GM12878 (cell line): ENCODE data around the gene AOPEP. TPM values are rescaled to one million over a fixed set of nuclear protein-coding genes. Genes with fewer than 3 reads are reported as not detected.

Experiments
- ATAC-seq: fragments of 200-7000 bp; cut with Tn5 transposase; 3 replicates; pipeline ENCODE4 v1.9.1; 2020; ENCODE audit warnings: mild to moderate bottlenecking, moderate library complexity
- BruUV-seq: library from RNA; stranded (reverse); fragments of 400-500 nt; replicated peaks from 2 replicates; lab custom pipeline; 2021; lab: Mats Ljungman, UMichigan
- CTCF ChIA-PET: fragments of 300-600 bp; sonication (Branson Sonifier 250); formaldehyde crosslinking; extraction: SDS; loops from one replicate; lab custom pipeline; 2021; ENCODE audit warnings: inconsistent platforms; lab: Yijun Ruan, JAX
- POLR2A ChIA-PET: fragments of 350-600 bp; formaldehyde crosslinking; extraction: SDS; loops from one replicate; lab custom pipeline; 2021; ENCODE audit warnings: inconsistent platforms; lab: Charles Lee
- RAD21 ChIA-PET: fragments of 300-600 bp; sonication (Branson Sonifier 250); formaldehyde crosslinking; loops from one replicate; lab custom pipeline; 2023; ENCODE audit warnings: antibody characterized with exemption; ENCODE audit not compliant: unreplicated experiment; lab: Charles Lee
- SMC1A ChIA-PET: fragments of 300-600 bp; sonication (Branson Sonifier 250); formaldehyde crosslinking; loops from one replicate; lab custom pipeline; 2023; ENCODE audit not compliant: unreplicated experiment, uncharacterized antibody; lab: Charles Lee
- DNase-seq: peaks from one replicate; pipeline ENCODE4 v3.0.0-alpha.2; 2011; ENCODE audit warnings: low read depth, low spot score
- FAIRE-seq: peaks from 3 replicates; lab custom pipeline; 2011; peaks lifted over from hg19 to GRCh38; lab: Jason Lieb, UNC
- H2AFZ ChIP-seq: 2 replicates; pipeline ENCODE4 v1.6.0; 2011; ENCODE audit warnings: low read depth, low read length, control low read depth; ENCODE audit not compliant: control insufficient read depth
- H3K27ac ChIP-seq: 2 replicates; pipeline ENCODE4 v1.5.1; 2011; ENCODE audit warnings: control low read depth; ENCODE audit not compliant: control insufficient read depth, insufficient read depth
- H3K27me3 ChIP-seq, 2 experiments: replicated peaks in 1 of 2; 2 replicates each; pipeline versions ENCODE4 v1.6.0 to v1.6.1; 2011; ENCODE audit warnings: low read length in 1 of 2; ENCODE audit not compliant: control insufficient read depth in 2 of 2, insufficient read depth in 2 of 2
- H3K36me3 ChIP-seq, 2 experiments: 2 replicates each; pipeline ENCODE4 v1.5.1; 2011; ENCODE audit warnings: low read length in 1 of 2; ENCODE audit not compliant: control insufficient read depth in 2 of 2, insufficient read depth in 2 of 2
- H3K4me1 ChIP-seq: 2 replicates; pipeline ENCODE4 v1.6.1; 2011; ENCODE audit warnings: mild to moderate bottlenecking, low read length, moderate library complexity, mixed read lengths; ENCODE audit not compliant: control insufficient read depth, insufficient read depth
- H3K4me2 ChIP-seq: 2 replicates; pipeline ENCODE4 v1.6.0; 2011; ENCODE audit warnings: control low read depth; ENCODE audit not compliant: control insufficient read depth, insufficient read depth
- H3K4me3 ChIP-seq: fragments of 200-600 bp; sonication (generic); 2 replicates; pipeline ENCODE4 v1.5.1; 2016
- H3K79me2 ChIP-seq: 2 replicates; pipeline ENCODE4 v1.6.0; 2011; ENCODE audit warnings: low read length; ENCODE audit not compliant: control insufficient read depth, insufficient read depth
- H3K9ac ChIP-seq: 2 replicates; pipeline ENCODE4 v1.8.0; 2011; ENCODE audit warnings: low read length, control low read depth, mixed read lengths; ENCODE audit not compliant: control insufficient read depth, insufficient read depth
- H3K9me3 ChIP-seq: replicated peaks from 3 replicates; pipeline ENCODE4 v1.5.1; 2011; ENCODE audit warnings: mild to moderate bottlenecking, low read length; ENCODE audit not compliant: control insufficient read depth, insufficient read depth
- H4K20me1 ChIP-seq: 2 replicates; pipeline ENCODE4 v1.6.0; 2011; ENCODE audit not compliant: control insufficient read depth, insufficient read depth
- ATF7 ChIP-seq: fragments of 450-650 bp; IDR thresholded peaks from 2 replicates; pipeline ENCODE4 v1.6.1; 2016; ENCODE audit warnings: low read depth, mild to moderate bottlenecking
- CBX3 ChIP-seq: fragments of 200-600 bp; sonication (generic); IDR thresholded peaks from 2 replicates; pipeline ENCODE4 v1.6.1; 2016; ENCODE audit warnings: low read depth, borderline replicate concordance
- HDGF ChIP-seq: fragments of 450-650 bp; IDR thresholded peaks from 2 replicates; pipeline ENCODE4 v1.6.1; 2016; ENCODE audit warnings: antibody characterized with exemption
- IKZF2 ChIP-seq, 2 experiments: fragments of 450-650 bp; IDR thresholded peaks; 2 replicates each; pipeline ENCODE4 v1.6.1; 2017; ENCODE audit warnings: mild to moderate bottlenecking in 2 of 2, moderate library complexity in 2 of 2
- MXI1 ChIP-seq: fragments of 150-350 bp; IDR thresholded peaks from 2 replicates; pipeline ENCODE4 v1.6.1; 2011; ENCODE audit warnings: low read depth, mild to moderate bottlenecking, inconsistent platforms, low read length, improper control_type of control experiment
- POU2F2 ChIP-seq: IDR thresholded peaks from 3 replicates; pipeline ENCODE4 v1.6.1; 2011; ENCODE audit warnings: low read depth, mild to moderate bottlenecking, low read length, borderline replicate concordance
- TCF7 ChIP-seq: IDR thresholded peaks from 2 replicates; pipeline ENCODE4 v1.6.1; 2014; ENCODE audit warnings: antibody characterized with exemption, borderline replicate concordance
- WGBS: methylation state at CpG from one replicate; pipeline ENCODE4 v1.1.6; 2016; ENCODE audit warnings: low lambda C conversion rate; ENCODE audit not compliant: insufficient replicate concordance, insufficient coverage; ENCODE audit errors: missing lambda C conversion rate; 5-methylcytosine and 5-hydroxymethylcytosine counted together
- in situ Hi-C: fragments of 300-500 bp; cut with MboI; formaldehyde crosslinking; loops from 9 replicates; pipeline ENCODE4 v1.14.3; 2018; ENCODE audit warnings: mixed read lengths
- intact Hi-C: fragments of 100-400 bp; cut with micrococcal nuclease; formaldehyde crosslinking; loops from one replicate; pipeline ENCODE4 v1.14.2; 2022; ENCODE audit not compliant: unreplicated experiment
- polyA plus RNA-seq, 11 experiments: library from polyadenylated mRNA; depleted of rRNA in 4 of 11; unstranded in 6 of 11; stranded (reverse) in 5 of 11; fragments of >200 nt; fragmentation: Nextera tagmentation in 4 of 11; fragmentation: Illumina TruSeq in 1 of 11; extraction: Ambion mirVana in 4 of 11; extraction: Trizol in 1 of 11; gene quantifications; 1 replicate in 1 of 11; 2 replicates in 10 of 11; pipeline versions ENCODE4 v1.2.1 to v1.2.3, GENCODE V29; 2011 to 2016; ENCODE audit warnings: inconsistent platforms in 2 of 11, missing spikeins in 2 of 11, low read depth in 1 of 11
- total RNA-seq, 4 experiments: library from RNA; depleted of rRNA in 3 of 4; stranded (reverse); fragments of >200 nt in 3 of 4; fragmentation: Illumina TruSeq in 1 of 4; extraction: Trizol in 1 of 4; gene quantifications; 2 replicates each; pipeline versions ENCODE4 v1.2.1 to v1.2.3, GENCODE V29; 2013 to 2021
- TF ChIP-seq, protein P1 (sequence below): IDR thresholded peaks from 2 replicates; pipeline ENCODE4 v1.6.1; 2012; ENCODE audit warnings: low read depth, low read length, improper control_type of control experiment
- TF ChIP-seq, protein P2 (sequence below): fragments of 450-650 bp; formaldehyde crosslinking; IDR thresholded peaks from 2 replicates; pipeline ENCODE4 v1.4.0; 2022; ENCODE audit warnings: mild to moderate bottlenecking, moderate library complexity
- TF ChIP-seq, protein P3 (sequence below): fragments of 450-650 bp; conservative IDR thresholded peaks from 2 replicates; pipeline ENCODE4 v1.6.1; 2017; ENCODE audit warnings: mild to moderate bottlenecking, moderate library complexity
- TF ChIP-seq, protein P4 (sequence below): IDR thresholded peaks from 2 replicates; pipeline ENCODE4 v1.6.1; 2012; ENCODE audit warnings: improper control_type of control experiment, low read depth, low read length; ENCODE audit not compliant: insufficient replicate concordance

The AOPEP gene
- total and polyA plus RNA-seq, 10 of the 15 experiments (the other 5 are each of a cell fraction or from before 2014, with no cell fraction given) = 2.3 to 16.9 (median 10.1) TPM

DNA sequence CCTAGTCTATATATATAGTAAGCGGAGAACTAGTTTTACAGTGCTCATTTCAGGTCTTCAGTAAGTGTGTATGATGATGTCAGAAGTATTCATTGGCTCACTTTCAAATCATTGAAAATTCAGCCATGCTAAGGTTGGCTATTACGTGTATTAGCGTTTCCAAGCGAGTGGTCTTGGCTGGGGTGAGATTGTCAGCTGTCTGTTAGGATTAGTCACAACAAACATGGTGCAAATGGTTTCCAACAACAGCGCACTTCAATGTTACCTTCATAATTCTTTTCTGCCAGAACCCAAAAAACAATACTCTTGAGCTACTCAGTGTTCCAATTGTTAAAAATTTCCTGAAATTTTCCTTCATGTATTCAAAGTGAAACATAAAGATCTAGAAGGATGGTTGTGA, 283.0 kb downstream of the AOPEP start (continued):
- TF ChIP-seq MXI1 = no peak
- TF ChIP-seq, all 136 proteins: peak for 0

DNA sequence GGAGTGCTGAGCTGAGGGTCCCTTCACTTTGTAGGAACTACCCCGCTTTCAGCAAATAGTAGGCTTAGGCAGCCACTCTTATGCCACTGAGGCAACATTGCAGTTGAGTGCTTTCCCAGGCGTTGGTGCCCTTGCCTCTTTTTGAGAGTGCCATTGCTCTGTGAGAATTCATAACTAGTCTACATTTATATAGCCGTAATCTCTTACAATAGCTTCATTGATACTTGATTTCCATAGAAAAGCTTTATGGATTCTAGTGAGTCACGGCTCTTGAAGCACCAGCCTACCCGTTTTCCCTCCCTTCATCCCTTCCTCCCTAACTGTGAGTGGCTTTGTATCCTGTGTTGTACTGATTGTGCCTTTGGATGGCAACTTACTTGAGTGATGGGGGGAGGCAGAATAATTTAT, 283.9 kb downstream of the AOPEP start:
- FAIRE-seq = no peak
- TF ChIP-seq HDGF (no peak), CBX3 (no peak), TCF7 (no peak), IKZF2 (IDR thresholded peaks at IDR 0.05) (no peak), POU2F2 (no peak), ATF7 (no peak)
- TF ChIP-seq, protein P1, sequence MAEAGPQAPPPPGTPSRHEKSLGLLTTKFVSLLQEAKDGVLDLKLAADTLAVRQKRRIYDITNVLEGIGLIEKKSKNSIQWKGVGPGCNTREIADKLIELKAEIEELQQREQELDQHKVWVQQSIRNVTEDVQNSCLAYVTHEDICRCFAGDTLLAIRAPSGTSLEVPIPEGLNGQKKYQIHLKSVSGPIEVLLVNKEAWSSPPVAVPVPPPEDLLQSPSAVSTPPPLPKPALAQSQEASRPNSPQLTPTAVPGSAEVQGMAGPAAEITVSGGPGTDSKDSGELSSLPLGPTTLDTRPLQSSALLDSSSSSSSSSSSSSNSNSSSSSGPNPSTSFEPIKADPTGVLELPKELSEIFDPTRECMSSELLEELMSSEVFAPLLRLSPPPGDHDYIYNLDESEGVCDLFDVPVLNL = no peak
- TF ChIP-seq, protein P2, sequence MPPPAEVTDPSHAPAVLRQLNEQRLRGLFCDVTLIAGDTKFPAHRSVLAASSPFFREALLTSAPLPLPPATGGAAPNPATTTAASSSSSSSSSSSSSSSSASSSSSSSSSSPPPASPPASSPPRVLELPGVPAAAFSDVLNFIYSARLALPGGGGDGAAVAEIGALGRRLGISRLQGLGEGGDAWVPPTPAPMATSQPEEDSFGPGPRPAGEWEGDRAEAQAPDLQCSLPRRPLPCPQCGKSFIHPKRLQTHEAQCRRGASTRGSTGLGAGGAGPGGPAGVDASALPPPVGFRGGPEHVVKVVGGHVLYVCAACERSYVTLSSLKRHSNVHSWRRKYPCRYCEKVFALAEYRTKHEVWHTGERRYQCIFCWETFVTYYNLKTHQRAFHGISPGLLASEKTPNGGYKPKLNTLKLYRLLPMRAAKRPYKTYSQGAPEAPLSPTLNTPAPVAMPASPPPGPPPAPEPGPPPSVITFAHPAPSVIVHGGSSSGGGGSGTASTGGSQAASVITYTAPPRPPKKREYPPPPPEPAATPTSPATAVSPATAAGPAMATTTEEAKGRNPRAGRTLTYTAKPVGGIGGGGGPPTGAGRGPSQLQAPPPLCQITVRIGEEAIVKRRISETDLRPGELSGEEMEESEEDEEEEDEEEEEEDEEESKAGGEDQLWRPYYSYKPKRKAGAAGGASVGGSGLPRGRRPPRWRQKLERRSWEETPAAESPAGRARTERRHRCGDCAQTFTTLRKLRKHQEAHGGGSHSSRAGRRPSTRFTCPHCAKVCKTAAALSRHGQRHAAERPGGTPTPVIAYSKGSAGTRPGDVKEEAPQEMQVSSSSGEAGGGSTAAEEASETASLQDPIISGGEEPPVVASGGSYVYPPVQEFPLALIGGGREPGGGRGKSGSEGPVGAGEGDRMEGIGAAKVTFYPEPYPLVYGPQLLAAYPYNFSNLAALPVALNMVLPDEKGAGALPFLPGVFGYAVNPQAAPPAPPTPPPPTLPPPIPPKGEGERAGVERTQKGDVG (CRISPR knock-in tag) = no peak
- TF ChIP-seq, protein P3, sequence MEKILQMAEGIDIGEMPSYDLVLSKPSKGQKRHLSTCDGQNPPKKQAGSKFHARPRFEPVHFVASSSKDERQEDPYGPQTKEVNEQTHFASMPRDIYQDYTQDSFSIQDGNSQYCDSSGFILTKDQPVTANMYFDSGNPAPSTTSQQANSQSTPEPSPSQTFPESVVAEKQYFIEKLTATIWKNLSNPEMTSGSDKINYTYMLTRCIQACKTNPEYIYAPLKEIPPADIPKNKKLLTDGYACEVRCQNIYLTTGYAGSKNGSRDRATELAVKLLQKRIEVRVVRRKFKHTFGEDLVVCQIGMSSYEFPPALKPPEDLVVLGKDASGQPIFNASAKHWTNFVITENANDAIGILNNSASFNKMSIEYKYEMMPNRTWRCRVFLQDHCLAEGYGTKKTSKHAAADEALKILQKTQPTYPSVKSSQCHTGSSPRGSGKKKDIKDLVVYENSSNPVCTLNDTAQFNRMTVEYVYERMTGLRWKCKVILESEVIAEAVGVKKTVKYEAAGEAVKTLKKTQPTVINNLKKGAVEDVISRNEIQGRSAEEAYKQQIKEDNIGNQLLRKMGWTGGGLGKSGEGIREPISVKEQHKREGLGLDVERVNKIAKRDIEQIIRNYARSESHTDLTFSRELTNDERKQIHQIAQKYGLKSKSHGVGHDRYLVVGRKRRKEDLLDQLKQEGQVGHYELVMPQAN = no peak
- TF ChIP-seq, protein P4, sequence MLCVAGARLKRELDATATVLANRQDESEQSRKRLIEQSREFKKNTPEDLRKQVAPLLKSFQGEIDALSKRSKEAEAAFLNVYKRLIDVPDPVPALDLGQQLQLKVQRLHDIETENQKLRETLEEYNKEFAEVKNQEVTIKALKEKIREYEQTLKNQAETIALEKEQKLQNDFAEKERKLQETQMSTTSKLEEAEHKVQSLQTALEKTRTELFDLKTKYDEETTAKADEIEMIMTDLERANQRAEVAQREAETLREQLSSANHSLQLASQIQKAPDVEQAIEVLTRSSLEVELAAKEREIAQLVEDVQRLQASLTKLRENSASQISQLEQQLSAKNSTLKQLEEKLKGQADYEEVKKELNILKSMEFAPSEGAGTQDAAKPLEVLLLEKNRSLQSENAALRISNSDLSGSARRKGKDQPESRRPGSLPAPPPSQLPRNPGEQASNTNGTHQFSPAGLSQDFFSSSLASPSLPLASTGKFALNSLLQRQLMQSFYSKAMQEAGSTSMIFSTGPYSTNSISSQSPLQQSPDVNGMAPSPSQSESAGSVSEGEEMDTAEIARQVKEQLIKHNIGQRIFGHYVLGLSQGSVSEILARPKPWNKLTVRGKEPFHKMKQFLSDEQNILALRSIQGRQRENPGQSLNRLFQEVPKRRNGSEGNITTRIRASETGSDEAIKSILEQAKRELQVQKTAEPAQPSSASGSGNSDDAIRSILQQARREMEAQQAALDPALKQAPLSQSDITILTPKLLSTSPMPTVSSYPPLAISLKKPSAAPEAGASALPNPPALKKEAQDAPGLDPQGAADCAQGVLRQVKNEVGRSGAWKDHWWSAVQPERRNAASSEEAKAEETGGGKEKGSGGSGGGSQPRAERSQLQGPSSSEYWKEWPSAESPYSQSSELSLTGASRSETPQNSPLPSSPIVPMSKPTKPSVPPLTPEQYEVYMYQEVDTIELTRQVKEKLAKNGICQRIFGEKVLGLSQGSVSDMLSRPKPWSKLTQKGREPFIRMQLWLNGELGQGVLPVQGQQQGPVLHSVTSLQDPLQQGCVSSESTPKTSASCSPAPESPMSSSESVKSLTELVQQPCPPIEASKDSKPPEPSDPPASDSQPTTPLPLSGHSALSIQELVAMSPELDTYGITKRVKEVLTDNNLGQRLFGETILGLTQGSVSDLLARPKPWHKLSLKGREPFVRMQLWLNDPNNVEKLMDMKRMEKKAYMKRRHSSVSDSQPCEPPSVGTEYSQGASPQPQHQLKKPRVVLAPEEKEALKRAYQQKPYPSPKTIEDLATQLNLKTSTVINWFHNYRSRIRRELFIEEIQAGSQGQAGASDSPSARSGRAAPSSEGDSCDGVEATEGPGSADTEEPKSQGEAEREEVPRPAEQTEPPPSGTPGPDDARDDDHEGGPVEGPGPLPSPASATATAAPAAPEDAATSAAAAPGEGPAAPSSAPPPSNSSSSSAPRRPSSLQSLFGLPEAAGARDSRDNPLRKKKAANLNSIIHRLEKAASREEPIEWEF = no peak

More for the DNA sequence above, 283.9 kb downstream of the AOPEP start:
- CTCF ChIA-PET = interaction anchor here (1.4 kb wide), 1 partner anchor 121 kb away, joined by 5 read pairs; no protein-coding TSS in a partner anchor
- Histone ChIP-seq H3K27me3 (no peaks in the 10 kb centered on the region), H3K79me2 (no peaks in the 10 kb centered on the region), H3K27ac (no peak overlapping the region), H2AFZ (no peak overlapping the region), H3K9ac (no peak overlapping the region), H4K20me1 (no peaks in the 10 kb centered on the region), H3K9me3 (no peaks in the 10 kb centered on the region), H3K4me2 (no peak overlapping the region), H3K36me3 (no peaks in the 10 kb centered on the region; a peak in 1 of 4 replicates), H3K4me3 (no peak overlapping the region), H3K4me1 (no peaks in the 10 kb centered on the region; the same call in 1 of the 2 replicates)
- BruUV-seq = no TSS peak
- 92% methylated on average over 5 of the region's 5 CpGs for WGBS
- POLR2A ChIA-PET = interaction anchor here (0.7 kb wide), 1 partner anchor 190 kb away, joined by 4 read pairs; no protein-coding TSS in a partner anchor
- intact Hi-C loops = no loop called here
- in situ Hi-C loops = no loop called here
- SMC1A ChIA-PET = interaction anchor here (0.6 to 1.4 kb wide), 2 partner anchors 9 to 630 kb away, joined by 3 to 4 read pairs; no protein-coding TSS in a partner anchor
- no peak for ATAC-seq
- RAD21 ChIA-PET = no interaction called here
- DNase-seq = no peak
